SJCRH30 (cell line): Measurements from ENCODE around the gene MAPK12. TPM values are rescaled to one million over a fixed set of nuclear protein-coding genes. Genes with fewer than 3 reads are reported as not detected.
"Not testable (repeated sequence)": the region's sequence is repeated elsewhere in the genome, so short reads cannot be mapped to it uniquely, and the experiment has no call there.

ENCODE experiments used
- DNase-seq, 2 experiments: peaks; one replicate each; pipeline ENCODE4 v3.0.0-alpha.2; 2015 to 2020
- H3K27ac ChIP-seq: fragments of 250-450 bp; sonication (Bioruptor Pico); 2 replicates; pipeline ENCODE4 v1.5.1; 2020; ENCODE audit warnings: mild to moderate bottlenecking, moderate library complexity
- H3K27me3 ChIP-seq: fragments of 250-450 bp; sonication (Bioruptor Pico); 2 replicates; pipeline ENCODE4 v1.5.1; 2020; ENCODE audit warnings: mild to moderate bottlenecking, moderate library complexity
- H3K36me3 ChIP-seq: fragments of 250-450 bp; sonication (Bioruptor Pico); 2 replicates; pipeline ENCODE4 v1.5.1; 2020; ENCODE audit warnings: mild to moderate bottlenecking, moderate library complexity
- H3K4me1 ChIP-seq: fragments of 250-450 bp; sonication (Bioruptor Pico); 2 replicates; pipeline ENCODE4 v1.5.1; 2020; ENCODE audit warnings: mild to moderate bottlenecking, moderate library complexity
- H3K4me3 ChIP-seq: fragments of 250-450 bp; sonication (Bioruptor Pico); 2 replicates; pipeline ENCODE4 v1.5.1; 2020; ENCODE audit warnings: mild to moderate bottlenecking, moderate library complexity
- H3K9me3 ChIP-seq: fragments of 250-450 bp; sonication (Bioruptor Pico); replicated peaks from 2 replicates; pipeline ENCODE4 v1.5.1; 2020; ENCODE audit warnings: mild to moderate bottlenecking, moderate library complexity
- total RNA-seq: library from RNA; depleted of rRNA; stranded (reverse); fragments of >200 nt; shearing (Covaris generic); gene quantifications from 2 replicates; pipeline ENCODE4 v1.2.3, GENCODE V29; 2014

Gene MAPK12
- total RNA-seq, 1 experiment from 2014 or later = 54.0 TPM

GRCh38 chr22:50280708-50281383 lies 19.4 kb upstream of the MAPK12 start:
- Histone ChIP-seq H3K27ac (no peak overlapping the region), H3K9me3 (no peaks in the 10 kb centered on the region), H3K4me3 (no peak overlapping the region), H3K4me1 (no peaks in the 10 kb centered on the region), H3K27me3 (no peaks in the 10 kb centered on the region), H3K36me3 (peaks cover 84% of the 10 kb centered on the region)
- no peak for DNase-seq

GRCh38 chr22:50280022-50280707 lies 18.7 kb upstream of the MAPK12 start:
- no peak overlapping the region for H3K4me3 ChIP-seq
- H3K36me3 ChIP-seq = peaks cover 88% of the 10 kb centered on the region
- no peaks in the 10 kb centered on the region for H3K9me3 ChIP-seq
- H3K27me3 ChIP-seq = no peaks in the 10 kb centered on the region
- H3K27ac ChIP-seq = no peak overlapping the region
- no peak for DNase-seq
- no peaks in the 10 kb centered on the region for H3K4me1 ChIP-seq

- H3K36me3 ChIP-seq = peaks cover 86% of the 10 kb centered on the region
- H3K4me1 ChIP-seq = no peaks in the 10 kb centered on the region
Observed at GRCh38 chr22:50278956-50279619, 17.6 kb upstream of the MAPK12 start.

DNA sequence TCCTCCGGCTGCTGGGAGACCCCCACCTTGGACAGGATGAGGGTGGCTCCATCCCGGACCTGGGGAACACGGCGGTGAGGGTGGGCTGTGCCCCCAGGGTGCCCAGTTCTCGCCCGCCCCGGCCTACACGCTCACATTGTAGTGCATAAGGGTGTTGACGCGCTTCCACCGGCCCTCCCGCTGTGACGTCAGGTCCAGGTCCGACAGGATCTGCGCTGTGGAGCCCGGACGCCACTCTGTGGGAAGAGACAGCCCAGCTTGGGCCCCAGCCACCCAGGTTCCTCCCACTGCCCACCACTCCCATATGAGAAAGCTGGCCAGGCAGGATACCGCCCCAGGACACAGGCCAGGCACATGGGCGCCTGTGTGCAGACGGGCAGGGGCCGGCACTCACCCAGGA lies 17.0 kb upstream of the MAPK12 start:
- H3K36me3 ChIP-seq = peaks cover 82% of the 10 kb centered on the region

More at GRCh38 chr22:50278956-50279619, 17.6 kb upstream of the MAPK12 start:
- Histone ChIP-seq H3K27me3 (no peaks in the 10 kb centered on the region), H3K27ac (no peak overlapping the region), H3K9me3 (no peaks in the 10 kb centered on the region), H3K4me3 (no peak overlapping the region)
- DNase-seq = no peak

GRCh38 chr22:50277761-50278160 lies 16.3 kb upstream of the MAPK12 start:
- H3K36me3 ChIP-seq = peaks cover 76% of the 10 kb centered on the region
- no peaks in the 10 kb centered on the region for H3K9me3 ChIP-seq
- no peak overlapping the region for H3K4me3 ChIP-seq
- no peak overlapping the region for H3K27ac ChIP-seq
- no peaks in the 10 kb centered on the region for H3K27me3 ChIP-seq
- H3K4me1 ChIP-seq = no peaks in the 10 kb centered on the region; the same call in 1 of the 2 replicates
- DNase-seq = no peak

More for the DNA sequence above, 17.0 kb upstream of the MAPK12 start:
- Histone ChIP-seq H3K27me3 (no peaks in the 10 kb centered on the region), H3K4me1 (no peaks in the 10 kb centered on the region), H3K4me3 (no peak overlapping the region), H3K27ac (no peak overlapping the region), H3K9me3 (no peaks in the 10 kb centered on the region)
- DNase-seq = no peak

DNA sequence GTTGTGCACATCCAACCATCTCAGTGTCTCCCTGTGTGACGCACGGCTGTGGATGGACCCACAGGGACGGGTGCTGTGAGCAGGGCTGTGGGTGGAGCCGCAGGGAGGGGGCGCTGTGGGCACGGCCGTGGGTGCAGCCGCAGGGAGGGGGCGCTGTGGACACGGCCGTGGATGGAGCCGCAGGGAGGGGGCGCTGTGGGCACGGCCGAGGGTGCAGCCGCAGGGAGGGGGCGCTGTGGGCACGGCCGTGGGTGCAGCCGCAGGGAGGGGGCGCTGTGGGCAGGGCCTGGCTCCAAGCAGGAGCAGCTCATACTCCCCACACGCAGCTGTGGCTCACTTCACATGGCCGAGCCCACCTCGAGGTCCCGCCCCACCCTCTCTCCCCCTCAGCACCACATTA lies 14.7 kb upstream of the MAPK12 start:
- no peaks in the 10 kb centered on the region for H3K27me3 ChIP-seq
- no peak overlapping the region for H3K4me3 ChIP-seq
- DNase-seq = peak; percentile 45 to 48
- H3K27ac ChIP-seq = no peak overlapping the region
- no peaks in the 10 kb centered on the region for H3K9me3 ChIP-seq
- H3K36me3 ChIP-seq = peaks cover 60% of the 10 kb centered on the region
- peaks cover 7% of the 10 kb centered on the region for H3K4me1 ChIP-seq

DNA sequence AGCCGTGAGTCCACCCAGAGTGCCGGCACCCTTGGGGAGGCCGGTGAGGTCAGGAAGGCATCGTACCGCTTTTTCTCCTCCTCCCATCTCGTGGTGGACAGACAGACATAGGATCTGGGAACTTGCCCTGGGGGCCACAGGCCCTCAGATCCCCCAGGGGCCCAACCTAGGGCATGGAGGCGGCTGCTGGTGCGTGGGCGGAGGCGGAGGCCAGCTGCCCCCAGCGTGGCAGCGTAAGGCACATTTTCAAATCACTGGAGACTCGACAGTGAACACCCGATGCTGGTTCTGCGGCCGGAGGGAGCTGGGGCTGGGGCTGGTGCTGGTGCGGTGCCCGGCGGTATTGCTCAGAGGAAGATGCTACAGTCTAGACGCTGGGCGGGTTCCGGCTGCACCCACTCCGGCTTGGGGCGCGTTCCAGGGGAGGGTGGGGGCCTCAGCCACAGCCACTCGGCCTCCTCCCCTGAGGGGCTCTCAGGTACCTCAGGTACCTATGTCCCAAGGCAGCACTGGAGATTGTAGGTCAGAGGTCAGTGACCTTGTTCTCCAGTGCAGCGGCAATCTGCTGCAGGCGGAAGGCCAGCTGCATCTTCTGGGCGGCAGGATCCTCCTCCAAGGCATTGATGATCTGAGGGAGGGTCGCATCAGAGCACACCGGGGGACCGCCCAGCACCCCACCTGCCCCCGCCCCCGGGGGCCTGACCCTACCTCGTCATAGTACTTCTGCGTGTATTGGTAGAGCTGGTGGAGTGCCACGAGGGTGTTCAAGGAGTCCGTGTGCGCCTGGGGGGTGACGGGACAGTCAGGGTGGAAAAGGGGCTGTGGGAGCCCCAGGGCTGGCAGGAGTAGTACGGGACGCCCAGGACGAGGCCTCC lies 13.9 kb upstream of the MAPK12 start:
- no peak overlapping the region for H3K4me3 ChIP-seq
- DNase-seq = no peak
- H3K36me3 ChIP-seq = peaks cover 55% of the 10 kb centered on the region
- no peak overlapping the region for H3K27ac ChIP-seq
- no peaks in the 10 kb centered on the region for H3K9me3 ChIP-seq
- peaks cover 10% of the 10 kb centered on the region for H3K4me1 ChIP-seq
- no peaks in the 10 kb centered on the region for H3K27me3 ChIP-seq

- no peak overlapping the region for H3K4me3 ChIP-seq
- no peak for DNase-seq
- no peak overlapping the region for H3K27ac ChIP-seq
- H3K27me3 ChIP-seq = no peaks in the 10 kb centered on the region
- peaks cover 10% of the 10 kb centered on the region for H3K4me1 ChIP-seq
- no peaks in the 10 kb centered on the region for H3K9me3 ChIP-seq
- H3K36me3 ChIP-seq = peaks cover 50% of the 10 kb centered on the region
Observed at GRCh38 chr22:50274771-50275170, 13.3 kb upstream of the MAPK12 start.

GRCh38 chr22:50274311-50274710 lies 12.8 kb upstream of the MAPK12 start:
- DNase-seq = peak; percentile 50 to 70

DNA sequence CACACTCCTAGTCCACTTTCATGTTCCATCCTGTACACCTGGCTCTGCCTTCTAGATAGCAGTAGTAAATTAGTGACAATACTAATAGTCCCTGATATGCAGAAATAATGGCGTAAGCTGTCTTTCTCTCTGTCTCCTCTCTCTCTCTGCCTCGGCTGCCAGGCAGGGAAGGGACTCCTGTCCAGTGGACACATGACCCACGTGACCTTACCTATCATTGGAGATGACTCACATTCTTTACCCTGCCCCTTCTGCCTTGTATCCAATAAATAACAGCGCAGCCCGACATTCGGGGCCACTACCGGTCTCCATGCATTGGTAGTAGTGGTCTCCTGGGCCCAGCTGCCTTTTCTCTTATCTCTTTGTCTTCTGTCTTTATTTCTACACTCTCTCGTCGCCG lies 12.3 kb upstream of the MAPK12 start:
- H3K27ac ChIP-seq = not testable (repeated sequence)

More at GRCh38 chr22:50274311-50274710, 12.8 kb upstream of the MAPK12 start:
- Histone ChIP-seq H3K36me3 (peaks cover 46% of the 10 kb centered on the region), H3K4me1 (peaks cover 15% of the 10 kb centered on the region), H3K27ac (no peak overlapping the region), H3K4me3 (no peak overlapping the region), H3K9me3 (no peaks in the 10 kb centered on the region), H3K27me3 (no peaks in the 10 kb centered on the region)

DNA sequence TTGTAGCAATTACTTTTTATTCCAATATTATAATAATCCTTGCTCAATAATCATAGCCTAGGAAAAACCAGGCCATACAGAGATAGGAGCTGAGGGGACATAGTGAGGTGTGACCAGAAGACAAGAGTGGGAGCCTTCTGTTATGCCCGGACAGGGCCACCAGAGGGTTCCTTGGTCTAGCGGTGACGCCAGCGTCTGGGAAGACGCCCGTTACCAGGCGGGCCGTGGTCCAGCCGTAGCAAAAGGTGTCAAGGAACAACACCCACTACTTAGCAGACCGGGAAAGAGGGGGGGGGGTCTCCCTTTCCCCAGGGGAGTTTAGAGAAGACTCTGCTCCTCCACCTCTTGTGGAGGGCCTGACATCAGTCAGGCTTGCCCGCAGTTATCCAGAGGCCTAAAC lies 11.9 kb upstream of the MAPK12 start:
- Histone ChIP-seq H3K36me3 (peaks cover 36% of the 10 kb centered on the region), H3K4me1 (peaks cover 17% of the 10 kb centered on the region)
- not testable (repeated sequence) for H3K4me3 ChIP-seq, H3K27ac ChIP-seq, DNase-seq, H3K27me3 ChIP-seq, H3K9me3 ChIP-seq

More for the DNA sequence above, 12.3 kb upstream of the MAPK12 start:
- H3K27me3 ChIP-seq, H3K4me3 ChIP-seq, H3K9me3 ChIP-seq, DNase-seq: not testable (repeated sequence)
- Histone ChIP-seq H3K4me1 (peaks cover 17% of the 10 kb centered on the region), H3K36me3 (peaks cover 41% of the 10 kb centered on the region)

GRCh38 chr22:50272044-50272802 lies 10.7 kb upstream of the MAPK12 start:
- Histone ChIP-seq H3K4me1 (peaks cover 17% of the 10 kb centered on the region), H3K36me3 (peaks cover 25% of the 10 kb centered on the region), H3K4me3 (no peak overlapping the region), H3K9me3 (no peaks in the 10 kb centered on the region), H3K27me3 (no peaks in the 10 kb centered on the region), H3K27ac (no peak overlapping the region)
- DNase-seq = peak; percentile 61 to 67

- Histone ChIP-seq H3K9me3 (no peaks in the 10 kb centered on the region), H3K27me3 (no peaks in the 10 kb centered on the region), H3K4me3 (peak overlapping the region; percentile 22), H3K27ac (no peak overlapping the region), H3K4me1 (peaks cover 17% of the 10 kb centered on the region), H3K36me3 (peaks cover 18% of the 10 kb centered on the region)
- peak; percentile 90 to 91 for DNase-seq
Observed at GRCh38 chr22:50271519-50271970, 10.1 kb upstream of the MAPK12 start.
